NCI-H1694 treated with DMSO at 0.1 percent for 48 hours (cell line): ENCODE measurements around the gene OR2B2.
A peak's percentile ranks its signal among the peaks of the same experiment; 100 is the strongest.

Source experiments
- DNase-seq: peaks from one replicate; lab custom pipeline; 2025; lab: John Stamatoyannopoulos, UW

OR2B2 gene

DNA sequence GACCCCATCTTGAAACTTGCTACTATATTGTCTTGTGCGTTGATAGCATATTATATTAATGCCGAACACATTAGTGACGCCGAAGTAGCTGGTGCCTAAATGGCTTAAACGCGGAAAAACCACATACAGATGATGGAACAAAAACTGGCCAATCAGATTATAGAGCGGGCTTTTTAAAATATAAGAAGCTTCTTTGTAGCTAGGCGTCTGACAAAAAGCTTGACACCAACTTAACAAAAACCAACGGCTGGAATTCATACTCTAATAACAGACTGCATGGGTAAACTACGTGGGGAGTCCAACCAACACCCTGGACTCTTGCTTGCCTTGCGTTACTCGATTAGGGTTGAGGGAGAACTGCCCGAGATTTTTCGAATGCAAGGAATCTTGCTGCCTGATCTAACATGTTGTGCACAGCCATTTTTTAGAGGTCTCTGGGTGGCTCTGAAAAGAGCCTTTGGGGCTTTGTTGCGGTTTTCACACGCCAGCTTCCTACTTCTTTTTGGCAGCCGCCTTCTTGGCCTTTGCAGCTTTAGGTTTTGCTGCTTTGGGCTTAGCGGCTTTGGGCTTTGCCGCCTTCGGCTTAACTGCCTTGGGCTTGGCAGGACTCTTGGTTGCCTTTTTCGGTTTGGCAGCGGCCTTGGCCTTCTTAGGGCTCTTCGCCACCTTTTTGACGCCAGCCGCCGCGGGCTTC, 45.7 kb downstream of the OR2B2 start:
- no peak for DNase-seq

DNA sequence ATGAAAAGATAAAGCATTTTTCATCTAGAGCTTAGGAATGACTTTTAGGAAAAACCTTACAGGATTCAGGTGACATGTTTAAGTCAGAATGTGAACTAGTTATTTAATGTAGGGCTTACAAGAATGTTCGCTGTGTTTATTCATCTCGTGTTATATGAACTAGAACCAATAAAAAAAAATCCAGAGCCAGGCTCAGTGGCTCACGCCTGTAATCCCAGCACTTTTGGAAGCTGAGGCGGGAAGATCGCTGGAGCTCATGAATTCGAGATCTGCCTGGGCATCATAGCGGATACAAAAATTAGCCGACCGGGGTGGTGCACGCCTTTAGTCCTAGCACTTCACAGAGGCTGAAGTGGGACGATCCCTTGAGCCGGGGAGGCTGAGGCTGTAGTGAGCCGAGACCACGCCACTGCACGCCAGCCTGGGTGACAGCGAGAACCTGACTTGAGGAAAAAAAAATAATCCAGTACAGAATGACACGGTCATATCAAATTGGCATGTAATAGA, 46.3 kb downstream of the OR2B2 start:
- no peak for DNase-seq

DNA sequence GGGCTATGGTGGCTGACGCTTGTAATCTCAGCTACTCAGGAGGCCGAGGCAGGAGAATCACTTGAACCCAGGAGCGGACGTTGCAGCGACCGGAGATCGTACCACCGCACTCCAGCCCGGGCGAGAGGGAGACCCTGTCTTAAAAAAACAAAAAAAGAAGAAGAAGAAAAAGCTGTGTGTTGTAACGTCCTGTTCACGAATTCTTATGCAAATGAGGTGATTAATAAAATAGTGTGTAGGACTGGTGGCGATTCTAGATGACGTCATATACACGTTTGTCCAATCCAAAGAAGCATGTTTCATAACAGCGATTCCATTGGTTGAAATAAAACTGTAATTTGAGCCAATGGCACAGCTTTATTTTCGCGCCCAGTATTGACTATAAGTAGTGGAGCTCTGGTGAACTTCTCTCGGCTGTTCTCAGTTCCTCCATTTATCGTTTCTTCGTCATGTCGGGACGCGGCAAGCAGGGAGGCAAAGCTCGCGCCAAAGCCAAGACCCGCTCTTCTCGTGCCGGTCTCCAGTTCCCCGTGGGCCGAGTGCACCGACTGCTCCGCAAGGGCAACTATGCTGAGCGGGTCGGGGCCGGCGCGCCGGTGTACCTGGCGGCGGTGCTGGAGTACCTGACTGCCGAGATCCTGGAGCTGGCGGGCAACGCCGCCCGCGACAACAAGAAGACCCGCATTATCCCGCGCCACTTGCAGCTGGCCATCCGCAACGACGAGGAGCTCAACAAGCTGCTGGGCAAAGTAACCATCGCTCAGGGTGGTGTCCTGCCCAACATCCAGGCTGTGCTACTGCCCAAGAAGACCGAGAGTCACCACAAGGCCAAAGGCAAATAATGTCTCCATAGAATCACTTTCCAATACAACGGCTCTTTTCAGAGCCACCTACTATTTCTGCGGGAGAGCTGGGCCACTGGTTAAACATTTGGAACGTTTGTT, 47.0 kb downstream of the OR2B2 start:
- peak; percentile 81 for DNase-seq

DNA sequence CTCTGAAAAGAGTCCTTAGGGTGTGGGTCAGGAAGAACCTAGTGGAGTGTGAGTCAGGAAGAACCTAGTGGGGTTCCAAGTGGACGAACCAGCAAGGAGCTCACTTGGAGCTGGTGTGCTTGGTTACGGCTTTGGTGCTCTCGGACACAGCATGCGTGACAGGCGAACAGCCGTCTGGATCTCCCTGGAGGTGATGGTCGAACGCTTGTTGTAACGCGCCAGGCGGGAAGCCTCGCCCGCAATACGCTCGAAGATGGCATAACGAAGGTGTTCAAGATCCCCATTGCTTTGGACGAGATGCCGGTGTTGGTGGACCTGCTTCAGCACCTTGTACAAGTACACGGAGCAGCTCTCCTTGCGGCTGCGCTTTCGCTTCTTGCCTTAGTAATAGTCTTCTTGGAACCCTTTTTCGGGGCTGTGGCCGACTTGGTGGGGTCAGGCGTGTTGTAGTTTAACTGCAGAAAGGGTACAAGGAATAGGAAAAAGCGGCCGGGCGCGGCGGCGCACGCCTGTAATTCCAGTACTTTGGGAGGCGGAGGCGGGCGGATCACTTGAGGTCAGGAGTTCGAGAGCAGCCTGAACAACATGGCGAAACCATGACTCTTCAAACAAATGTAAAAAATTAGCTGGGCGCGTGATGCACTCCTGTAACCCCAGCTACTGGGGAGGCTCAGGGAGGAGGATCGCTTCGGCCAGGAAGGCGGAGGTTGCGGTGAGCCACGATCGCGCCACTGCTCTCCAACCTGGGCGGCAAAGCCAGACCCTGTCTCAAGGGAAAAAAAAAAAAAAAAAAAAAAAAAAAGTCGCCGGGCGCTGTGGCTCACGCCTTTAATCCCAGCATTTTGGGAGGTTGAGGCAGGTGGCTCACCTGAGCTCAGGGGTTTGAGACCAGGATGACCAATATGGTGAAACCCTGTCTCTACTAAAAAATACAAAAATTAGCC, 48.0 kb downstream of the OR2B2 start:
- DNase-seq, result no peak

DNA sequence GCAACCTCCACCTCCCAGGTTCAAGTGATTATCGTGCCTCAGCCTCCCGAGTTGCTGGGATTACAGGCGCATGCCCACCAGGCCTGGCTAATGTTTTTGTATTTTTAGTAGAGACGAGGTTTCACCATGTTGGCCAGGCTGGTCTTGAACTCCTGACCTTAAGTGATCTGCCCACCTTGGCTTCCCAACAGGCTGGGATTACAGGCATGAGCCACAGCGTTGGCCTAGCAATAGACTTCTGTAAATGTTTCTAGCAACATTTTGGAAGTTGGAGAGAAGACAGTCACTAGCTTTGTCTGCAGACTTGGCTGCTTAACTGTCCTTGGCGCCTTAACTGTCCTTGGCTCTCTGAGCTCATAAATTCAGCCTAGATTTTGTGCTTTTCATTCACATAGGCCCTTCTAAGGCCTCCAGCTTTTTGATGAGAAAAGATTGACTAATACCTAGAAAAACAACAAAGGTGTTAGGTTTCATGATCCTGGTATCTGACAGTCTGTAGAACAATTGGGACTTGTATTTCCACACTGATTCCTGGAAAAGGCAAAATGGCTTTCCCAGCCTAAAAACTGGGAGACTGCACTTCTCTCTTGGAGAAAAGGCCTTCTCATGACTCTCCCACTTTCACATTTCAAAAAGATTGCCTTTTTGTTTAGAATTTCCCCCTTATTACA, 49.7 kb downstream of the OR2B2 start:
- no peak for DNase-seq

DNA sequence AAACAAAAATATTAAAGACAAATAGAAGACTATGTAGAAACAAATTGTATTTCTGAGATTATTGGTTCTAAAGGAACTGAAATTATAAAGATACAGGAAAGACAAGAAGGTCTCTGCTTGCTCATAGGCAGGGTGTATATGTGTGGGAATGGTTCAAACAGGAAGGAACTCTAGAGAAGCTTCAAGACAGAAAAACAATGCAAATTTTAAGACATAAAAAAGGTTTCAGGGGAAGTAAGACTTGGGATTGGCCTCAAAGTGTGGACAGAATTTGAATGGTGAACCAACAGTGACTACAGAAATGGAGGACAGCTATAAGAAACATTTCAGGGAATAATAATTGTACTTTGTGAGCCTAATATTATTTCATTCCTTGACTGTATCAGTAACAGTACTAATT, 50.3 kb downstream of the OR2B2 start:
- DNase-seq, result no peak

DNA sequence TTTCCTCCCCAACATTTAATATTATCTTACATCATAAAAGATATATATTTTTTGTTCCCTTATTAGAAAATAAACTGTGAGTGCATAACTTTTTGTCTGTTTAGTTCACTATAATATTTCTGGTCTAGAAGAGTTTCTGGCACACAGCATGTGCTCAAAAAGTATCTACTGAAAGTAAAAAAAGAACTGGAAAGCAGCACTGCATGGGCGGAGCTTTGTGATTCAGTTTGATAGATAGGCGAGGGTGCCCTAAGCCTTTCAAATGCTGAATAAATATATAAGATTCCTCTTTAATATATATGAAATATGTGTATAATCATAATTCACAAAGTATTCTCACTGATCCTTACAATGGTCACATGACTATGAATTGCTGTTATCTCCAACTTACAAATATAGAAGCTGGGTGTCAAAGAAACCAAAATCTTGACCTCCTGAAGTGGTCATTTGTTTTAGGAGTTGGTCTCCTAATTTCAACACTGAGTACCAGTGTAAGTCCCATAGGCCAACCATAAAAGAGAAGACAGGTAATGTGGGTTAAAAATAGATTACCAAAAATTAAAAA, 50.8 kb downstream of the OR2B2 start:
- DNase-seq, result no peak
